H9 (cell line): ENCODE data around the gene CENPL. TPM values are rescaled to one million over a fixed set of nuclear protein-coding genes. Genes with fewer than 3 reads are reported as not detected.
A peak's percentile ranks its signal among the peaks of the same experiment; 100 is the strongest.

Experiments used
- DNase-seq: peaks from one replicate; pipeline ENCODE4 v3.0.0-alpha.2; 2017
- H2AFZ ChIP-seq: one replicate; pipeline ENCODE4 v1.6.1; 2013; ENCODE audit warnings: mild to moderate bottlenecking, low read length, control low read depth, moderate library complexity
- H2AK5ac ChIP-seq: 2 replicates; pipeline ENCODE4 v1.6.1; 2013; ENCODE audit warnings: low read length, control low read depth, mixed read lengths; ENCODE audit not compliant: insufficient read length
- H2BK120ac ChIP-seq: one replicate; pipeline ENCODE4 v1.6.1; 2013; ENCODE audit warnings: low read depth, mild to moderate bottlenecking, low read length, control low read depth, inconsistent platforms; ENCODE audit not compliant: poor library complexity, severe bottlenecking
- H2BK12ac ChIP-seq: 2 replicates; pipeline ENCODE4 v1.6.1; 2013; ENCODE audit warnings: low read length, control low read depth, mixed read lengths, low read depth; ENCODE audit not compliant: insufficient read length
- H2BK15ac ChIP-seq: 2 replicates; pipeline ENCODE4 v1.6.1; 2013; ENCODE audit warnings: low read depth, low read length, control low read depth
- H2BK20ac ChIP-seq: one replicate; pipeline ENCODE4 v1.6.1; 2013; ENCODE audit warnings: low read depth, mild to moderate bottlenecking, low read length, control low read depth, inconsistent platforms; ENCODE audit not compliant: poor library complexity, severe bottlenecking
- H2BK5ac ChIP-seq: 2 replicates; pipeline ENCODE4 v1.6.1; 2013; ENCODE audit warnings: low read length, control low read depth, mixed read lengths; ENCODE audit not compliant: insufficient read length
- H3K14ac ChIP-seq: 2 replicates; pipeline ENCODE4 v1.6.1; 2013; ENCODE audit warnings: low read length, control low read depth; ENCODE audit not compliant: insufficient read depth
- H3K18ac ChIP-seq: 2 replicates; pipeline ENCODE4 v1.6.1; 2013; ENCODE audit warnings: low read depth, mild to moderate bottlenecking, mixed read lengths, low read length, control low read depth; ENCODE audit not compliant: insufficient read length
- H3K23ac ChIP-seq: 2 replicates; pipeline ENCODE4 v1.6.1; 2013; ENCODE audit warnings: low read length, control low read depth, mixed read lengths, low read depth; ENCODE audit not compliant: insufficient read length
- H3K23me2 ChIP-seq: 2 replicates; pipeline ENCODE4 v1.6.1; 2013; ENCODE audit warnings: low read depth, mild to moderate bottlenecking, mixed read lengths, low read length, control low read depth; ENCODE audit not compliant: insufficient read length, poor library complexity, severe bottlenecking
- H3K27ac ChIP-seq: 2 replicates; pipeline ENCODE4 v1.5.1; 2013; ENCODE audit warnings: low read length, control low read depth, mixed read lengths, low read depth; ENCODE audit not compliant: insufficient read length
- H3K27me3 ChIP-seq: 2 replicates; pipeline ENCODE4 v1.6.1; 2013; ENCODE audit warnings: low read length, control low read depth, inconsistent platforms; ENCODE audit not compliant: insufficient read depth
- H3K4ac ChIP-seq: 2 replicates; pipeline ENCODE4 v1.6.1; 2013; ENCODE audit warnings: low read depth, mild to moderate bottlenecking, control low read depth, inconsistent platforms, low read length, moderate library complexity
- H3K4me1 ChIP-seq: 2 replicates; pipeline ENCODE4 v1.6.1; 2013; ENCODE audit warnings: low read length, control low read depth, inconsistent platforms; ENCODE audit not compliant: insufficient read depth
- H3K4me2 ChIP-seq: 2 replicates; pipeline ENCODE4 v1.6.1; 2013; ENCODE audit warnings: low read length, control low read depth, mixed read lengths; ENCODE audit not compliant: insufficient read length, insufficient read depth
- H3K56ac ChIP-seq: 2 replicates; pipeline ENCODE4 v1.6.1; 2013; ENCODE audit warnings: low read depth, mild to moderate bottlenecking, mixed read lengths, low read length, control low read depth; ENCODE audit not compliant: insufficient read length
- H3K79me1 ChIP-seq: 2 replicates; pipeline ENCODE4 v1.6.1; 2013; ENCODE audit warnings: low read depth, mild to moderate bottlenecking, moderate library complexity, low read length, control low read depth, inconsistent platforms; ENCODE audit not compliant: insufficient read depth, poor library complexity, severe bottlenecking
- H3K79me2 ChIP-seq: 2 replicates; pipeline ENCODE4 v1.6.1; 2013; ENCODE audit warnings: low read length, control low read depth, inconsistent platforms; ENCODE audit not compliant: insufficient read depth
- H3K9ac ChIP-seq: 2 replicates; pipeline ENCODE4 v1.6.1; 2013; ENCODE audit warnings: low read length, control low read depth, mixed read lengths; ENCODE audit not compliant: insufficient read length; ENCODE audit errors: extremely low read depth
- H3K9me3 ChIP-seq: one replicate; pipeline ENCODE4 v1.6.1; 2013; ENCODE audit warnings: low read depth, low read length, inconsistent platforms; ENCODE audit not compliant: control insufficient read depth
- H3T11ph ChIP-seq: one replicate; pipeline ENCODE4 v1.6.1; 2013; ENCODE audit warnings: mild to moderate bottlenecking, low read length, control low read depth, inconsistent platforms
- H4K20me1 ChIP-seq: one replicate; pipeline ENCODE4 v1.6.1; 2013; ENCODE audit not compliant: control insufficient read depth, insufficient read length, insufficient read depth
- H4K5ac ChIP-seq: 2 replicates; pipeline ENCODE4 v1.6.1; 2013; ENCODE audit warnings: low read depth, mild to moderate bottlenecking, mixed read lengths, low read length, control low read depth; ENCODE audit not compliant: insufficient read length
- H4K8ac ChIP-seq: replicated peaks from 2 replicates; pipeline ENCODE4 v1.6.1; 2013; ENCODE audit warnings: low read length, control low read depth, mixed read lengths, low read depth; ENCODE audit not compliant: insufficient read length
- H4K91ac ChIP-seq: 2 replicates; pipeline ENCODE4 v1.6.1; 2013; ENCODE audit warnings: low read depth, mild to moderate bottlenecking, moderate library complexity, mixed read lengths, low read length, control low read depth; ENCODE audit not compliant: insufficient read length
- H3K27ac Mint-ChIP-seq, 3 experiments: 2 replicates in 2 of 3; 3 replicates in 1 of 3; pipeline ENCODE4 v1.8.0; 2020 to 2021; ENCODE audit warnings: mixed read lengths in 3 of 3, mild to moderate bottlenecking in 1 of 3, moderate library complexity in 1 of 3
- H3K27me3 Mint-ChIP-seq: 2 replicates; pipeline ENCODE4 v1.8.0; 2021; ENCODE audit warnings: low read depth, mild to moderate bottlenecking, moderate library complexity, mixed read lengths
- H3K36me3 Mint-ChIP-seq, 3 experiments: 2 replicates in 2 of 3; 3 replicates in 1 of 3; pipeline ENCODE4 v1.8.0; 2020 to 2021; ENCODE audit warnings: low read depth in 3 of 3, mixed read lengths in 3 of 3; ENCODE audit not compliant: insufficient read depth in 1 of 3
- H3K4me1 Mint-ChIP-seq, 2 experiments: 2 replicates each; pipeline ENCODE4 v1.8.0; 2020; ENCODE audit warnings: mixed read lengths in 2 of 2
- H3K4me3 Mint-ChIP-seq, 2 experiments: 2 replicates in 1 of 2; 3 replicates in 1 of 2; pipeline ENCODE4 v1.8.0; 2020 to 2021; ENCODE audit warnings: mild to moderate bottlenecking in 2 of 2, mixed read lengths in 2 of 2, moderate library complexity in 1 of 2
- H3K9me3 Mint-ChIP-seq, 2 experiments: 2 replicates in 1 of 2; 3 replicates in 1 of 2; pipeline ENCODE4 v1.8.0; 2020; ENCODE audit warnings: mild to moderate bottlenecking in 2 of 2, mixed read lengths in 2 of 2, moderate library complexity in 1 of 2
- WGBS: extraction: QIAGEN DNeasy Blood & Tissue Kit; methylation state at CpG from one replicate; pipeline ENCODE4 v1.1.7; 2013; ENCODE audit warnings: missing lambda C conversion rate, low lambda C conversion rate, mixed read lengths; ENCODE audit not compliant: insufficient read length; ENCODE audit errors: extremely low coverage; 5-methylcytosine and 5-hydroxymethylcytosine counted together
- total RNA-seq: library from RNA; stranded (reverse); gene quantifications from 2 replicates; pipeline ENCODE4 v1.2.1, GENCODE V29; 2021
- TF ChIP-seq, protein P1 (sequence below): fragments of 200-600 bp; sonication (generic); conservative IDR thresholded peaks from 3 replicates; pipeline ENCODE4 v1.8.0; 2021; ENCODE audit warnings: antibody characterized with exemption, mild to moderate bottlenecking

The CENPL gene
- total RNA-seq, 1 experiment from 2014 or later, result 14.4 TPM

DNA sequence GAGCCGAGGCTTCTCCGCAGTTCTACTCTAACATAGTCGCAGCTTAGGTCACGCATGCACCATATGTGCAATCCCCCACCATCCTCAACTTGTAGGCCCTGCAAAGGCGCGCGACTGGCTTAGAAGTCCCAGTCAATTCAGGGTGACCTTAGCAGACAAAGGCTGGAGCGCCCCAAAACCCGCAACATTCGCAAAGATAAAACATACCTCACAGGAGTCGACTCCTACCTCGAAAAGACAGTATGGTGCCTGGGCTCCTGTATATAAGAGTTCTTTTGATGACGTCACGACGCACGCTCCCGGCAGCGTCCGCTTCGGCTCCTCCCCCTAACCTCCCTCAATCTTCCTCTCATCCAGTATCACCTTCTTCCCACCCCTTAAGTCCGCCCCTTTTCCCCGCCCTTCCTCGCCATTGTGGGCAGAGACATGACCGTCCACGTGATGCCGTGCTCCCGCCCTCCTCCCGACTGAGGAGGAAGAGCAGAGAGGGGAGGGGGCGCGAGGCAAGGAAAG lies 43.1 kb upstream of the CENPL start, which contains the start of gene GAS5:
GAS5 (minus strand) TSS at position 237 of the 513 bp plus-strand sequence.
- peak within 1 kb of the TSS; percentile 99 for H3K14ac ChIP-seq
- TF ChIP-seq, protein P1, sequence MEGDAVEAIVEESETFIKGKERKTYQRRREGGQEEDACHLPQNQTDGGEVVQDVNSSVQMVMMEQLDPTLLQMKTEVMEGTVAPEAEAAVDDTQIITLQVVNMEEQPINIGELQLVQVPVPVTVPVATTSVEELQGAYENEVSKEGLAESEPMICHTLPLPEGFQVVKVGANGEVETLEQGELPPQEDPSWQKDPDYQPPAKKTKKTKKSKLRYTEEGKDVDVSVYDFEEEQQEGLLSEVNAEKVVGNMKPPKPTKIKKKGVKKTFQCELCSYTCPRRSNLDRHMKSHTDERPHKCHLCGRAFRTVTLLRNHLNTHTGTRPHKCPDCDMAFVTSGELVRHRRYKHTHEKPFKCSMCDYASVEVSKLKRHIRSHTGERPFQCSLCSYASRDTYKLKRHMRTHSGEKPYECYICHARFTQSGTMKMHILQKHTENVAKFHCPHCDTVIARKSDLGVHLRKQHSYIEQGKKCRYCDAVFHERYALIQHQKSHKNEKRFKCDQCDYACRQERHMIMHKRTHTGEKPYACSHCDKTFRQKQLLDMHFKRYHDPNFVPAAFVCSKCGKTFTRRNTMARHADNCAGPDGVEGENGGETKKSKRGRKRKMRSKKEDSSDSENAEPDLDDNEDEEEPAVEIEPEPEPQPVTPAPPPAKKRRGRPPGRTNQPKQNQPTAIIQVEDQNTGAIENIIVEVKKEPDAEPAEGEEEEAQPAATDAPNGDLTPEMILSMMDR, result no peak
- H2BK20ac ChIP-seq, result no peak within 1 kb of the TSS
- Mint-ChIP-seq H3K27ac (peak within 1 kb of the TSS; percentile 99 to 100 (median 99)), H3K36me3 (peaks cover 55 to 65% (median 62%) of the 10 kb centered on the region in 3 experiments), H3K4me3 (peak within 1 kb of the TSS; percentile 98 to 99), H3K4me1 (peaks cover 33 to 45% of the 10 kb centered on the region in 2 experiments), H3K9me3 (peaks cover 0 to 9% of the 10 kb centered on the region in 2 experiments; a peak in 2 of 5 replicates), H3K27me3 (peaks cover 3% of the 10 kb centered on the region; the same call in 1 of the 2 replicates)
- no peaks in the 10 kb centered on the region for H3K79me1 ChIP-seq
- H3K4me1 ChIP-seq, result no peaks in the 10 kb centered on the region
- no peak within 1 kb of the TSS for H2AK5ac ChIP-seq
- no peak within 1 kb of the TSS for H2BK15ac ChIP-seq
- no peak within 1 kb of the TSS for H3T11ph ChIP-seq
- H2BK5ac ChIP-seq, result peak within 1 kb of the TSS; percentile 46
- H3K79me2 ChIP-seq, result peaks cover 16% of the 10 kb centered on the region; the same call in 1 of the 2 replicates
- H3K18ac ChIP-seq, result peak within 1 kb of the TSS; percentile 89
- no CpG with 5 or more reads among the region's 30 CpGs for WGBS
- H3K27me3 ChIP-seq, result no peaks in the 10 kb centered on the region
- H3K9me3 ChIP-seq, result no peaks in the 10 kb centered on the region
- H3K4ac ChIP-seq, result no peak within 1 kb of the TSS; the same call in 1 of the 2 replicates
- H4K5ac ChIP-seq, result peak within 1 kb of the TSS; percentile 95
- H3K9ac ChIP-seq, result peak within 1 kb of the TSS; percentile 98
- no peak within 1 kb of the TSS for H4K91ac ChIP-seq
- H4K20me1 ChIP-seq, result no peaks in the 10 kb centered on the region
- H2BK120ac ChIP-seq, result no peak within 1 kb of the TSS
- peak within 1 kb of the TSS; percentile 37 for H2AFZ ChIP-seq
- peak within 1 kb of the TSS; percentile 68 for H3K27ac ChIP-seq
- peak within 1 kb of the TSS; percentile 96 for H3K4me2 ChIP-seq
- H4K8ac ChIP-seq, result no peak within 1 kb of the TSS
- H3K23me2 ChIP-seq, result peaks cover 10% of the 10 kb centered on the region
- H3K56ac ChIP-seq, result peak within 1 kb of the TSS; percentile 27
- no peak within 1 kb of the TSS for H3K23ac ChIP-seq
- peak; percentile 100 for DNase-seq
- H2BK12ac ChIP-seq, result no peak within 1 kb of the TSS
